Tibial artery (tissue), 4 donors: Measurements from ENCODE around the gene PTPRA.

Source experiments
- DNase-seq, 2 donors: peaks; one replicate each; pipeline ENCODE4 v3.0.0-alpha.2; 2019
- H3K27ac ChIP-seq, 2 donors: fragments of 200-600 bp; sonication (generic) in 1 of 2; 1 replicate in 1 of 2; 2 replicates in 1 of 2; pipeline ENCODE4 v1.5.1; 2018 to 2019; ENCODE audit warnings: mild to moderate bottlenecking in 1 of 2
- H3K27me3 ChIP-seq, 2 donors: fragments of 200-600 bp; sonication (generic) in 1 of 2; one replicate each; pipeline versions ENCODE4 v1.5.1 to v1.6.0; 2016 to 2019
- H3K36me3 ChIP-seq, 3 donors: fragments of 200-600 bp; sonication (generic) in 2 of 3; one replicate each; pipeline ENCODE4 v1.5.1; 2016 to 2019; ENCODE audit warnings: mild to moderate bottlenecking in 2 of 3
- H3K4me1 ChIP-seq, 4 donors: fragments of 200-600 bp; sonication (generic) in 2 of 4; 1 replicate in 3 of 4; 2 replicates in 1 of 4; pipeline ENCODE4 v1.5.1; 2016 to 2019
- H3K4me3 ChIP-seq, 2 donors: fragments of 200-600 bp; sonication (generic) in 1 of 2; 1 replicate in 1 of 2; 2 replicates in 1 of 2; pipeline ENCODE4 v1.5.1; 2018 to 2019; ENCODE audit warnings: mild to moderate bottlenecking in 2 of 2
- H3K9me3 ChIP-seq, 3 donors: fragments of 200-600 bp; sonication (generic) in 1 of 3; one replicate each; pipeline ENCODE4 v1.5.1; 2016 to 2019
- intact Hi-C: fragments of 100-400 bp; cut with DNase I; formaldehyde crosslinking; loops from one replicate; pipeline ENCODE4 v1.15.0; 2023; ENCODE audit warnings: low total_unique reads
- TF ChIP-seq, protein P1 (sequence below), 2 experiments: fragments of 200-600 bp in 1 of 2; fragments of 450-650 bp in 1 of 2; IDR thresholded peaks; one replicate each; pipeline ENCODE4 v1.5.1; 2017 to 2019; ENCODE audit warnings: antibody characterized with exemption in 2 of 2, mild to moderate bottlenecking in 1 of 2, moderate library complexity in 1 of 2

PTPRA gene

DNA sequence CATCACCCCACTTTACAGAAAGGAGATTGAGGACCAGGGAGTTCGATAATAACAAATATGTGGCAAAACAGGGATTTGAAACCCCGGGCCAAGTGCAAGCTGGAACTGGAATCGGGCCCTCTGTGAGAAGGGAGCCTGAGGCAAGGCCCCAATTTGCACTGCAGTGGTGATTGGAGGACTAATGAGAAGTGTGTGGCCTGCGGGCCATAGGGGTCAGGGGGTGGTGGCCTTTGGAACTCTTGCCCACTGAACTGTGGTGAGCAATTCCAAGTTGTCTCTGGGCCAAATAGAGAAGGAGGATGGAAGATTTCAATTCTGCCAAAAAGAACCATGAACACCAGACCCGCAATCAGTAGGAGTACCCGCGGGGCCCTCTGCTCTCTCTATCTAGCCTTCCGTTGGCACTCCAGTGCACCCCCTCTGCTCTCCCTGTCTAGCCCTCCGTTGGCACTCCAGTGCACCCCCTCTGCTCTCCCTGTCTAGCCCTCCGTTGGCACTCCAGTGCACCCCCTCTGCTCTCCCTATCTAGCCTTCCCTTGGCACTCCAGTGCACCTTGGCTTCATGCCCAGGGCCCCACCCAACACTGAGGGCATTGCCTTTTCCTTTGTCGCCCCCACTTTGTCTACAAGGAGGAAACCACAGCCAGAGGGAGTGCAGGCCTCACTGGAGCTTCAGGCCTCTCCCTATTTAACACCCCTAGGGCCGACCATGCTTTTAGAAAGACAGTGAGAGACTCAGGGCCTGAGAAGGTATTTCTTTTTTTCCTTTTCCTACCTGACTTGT is 6.0 kb upstream of the PTPRA start:
- Histone ChIP-seq H3K4me3 (no peak overlapping the region), H3K4me1 (peaks cover 0 to 15% (median 13%) of the 10 kb centered on the region in 4 donors), H3K27me3 (peaks cover 0 to 8% of the 10 kb centered on the region in 2 donors), H3K36me3 (peaks cover 39 to 49% (median 43%) of the 10 kb centered on the region in 3 donors), H3K27ac (no peak overlapping the region), H3K9me3 (no peaks in the 10 kb centered on the region)
- DNase-seq, result no peak
- TF ChIP-seq, protein P1, sequence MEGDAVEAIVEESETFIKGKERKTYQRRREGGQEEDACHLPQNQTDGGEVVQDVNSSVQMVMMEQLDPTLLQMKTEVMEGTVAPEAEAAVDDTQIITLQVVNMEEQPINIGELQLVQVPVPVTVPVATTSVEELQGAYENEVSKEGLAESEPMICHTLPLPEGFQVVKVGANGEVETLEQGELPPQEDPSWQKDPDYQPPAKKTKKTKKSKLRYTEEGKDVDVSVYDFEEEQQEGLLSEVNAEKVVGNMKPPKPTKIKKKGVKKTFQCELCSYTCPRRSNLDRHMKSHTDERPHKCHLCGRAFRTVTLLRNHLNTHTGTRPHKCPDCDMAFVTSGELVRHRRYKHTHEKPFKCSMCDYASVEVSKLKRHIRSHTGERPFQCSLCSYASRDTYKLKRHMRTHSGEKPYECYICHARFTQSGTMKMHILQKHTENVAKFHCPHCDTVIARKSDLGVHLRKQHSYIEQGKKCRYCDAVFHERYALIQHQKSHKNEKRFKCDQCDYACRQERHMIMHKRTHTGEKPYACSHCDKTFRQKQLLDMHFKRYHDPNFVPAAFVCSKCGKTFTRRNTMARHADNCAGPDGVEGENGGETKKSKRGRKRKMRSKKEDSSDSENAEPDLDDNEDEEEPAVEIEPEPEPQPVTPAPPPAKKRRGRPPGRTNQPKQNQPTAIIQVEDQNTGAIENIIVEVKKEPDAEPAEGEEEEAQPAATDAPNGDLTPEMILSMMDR (IDR thresholded peaks at IDR 0.05), result no peak
- intact Hi-C loops, result no loop called here

DNA sequence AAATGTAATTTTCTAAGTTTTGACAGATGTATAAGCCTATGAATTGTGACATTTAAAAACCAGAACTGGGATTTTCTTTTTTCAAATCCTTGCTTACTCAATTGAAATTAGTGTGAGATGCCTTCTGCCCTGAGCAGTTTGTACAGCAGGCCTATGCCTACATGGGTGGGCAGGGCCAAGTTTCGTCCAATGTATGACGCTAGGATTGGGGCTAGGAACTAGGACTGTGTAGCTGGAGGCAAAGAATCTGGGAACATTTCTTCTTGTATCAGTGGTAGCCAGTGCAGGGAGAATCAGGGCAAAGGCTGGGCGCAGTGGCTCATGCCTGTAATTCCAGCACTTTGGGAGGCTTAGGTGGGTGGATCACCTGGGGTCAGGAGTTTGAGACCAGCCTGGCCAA is 3.9 kb upstream of the PTPRA start:
- TF ChIP-seq, protein P1 (IDR thresholded peaks at IDR 0.05), result no peak
- intact Hi-C loops, result no loop called here
- no peak overlapping the region for H3K4me3 ChIP-seq
- peaks cover 18 to 28% (median 22%) of the 10 kb centered on the region in 3 donors for H3K36me3 ChIP-seq
- no peaks in the 10 kb centered on the region for H3K9me3 ChIP-seq
- DNase-seq, result no peak
- peaks cover 0 to 12% of the 10 kb centered on the region in 2 donors for H3K27me3 ChIP-seq
- H3K27ac ChIP-seq, result no peak overlapping the region
- peaks cover 0 to 24% (median 20%) of the 10 kb centered on the region in 4 donors for H3K4me1 ChIP-seq

DNA sequence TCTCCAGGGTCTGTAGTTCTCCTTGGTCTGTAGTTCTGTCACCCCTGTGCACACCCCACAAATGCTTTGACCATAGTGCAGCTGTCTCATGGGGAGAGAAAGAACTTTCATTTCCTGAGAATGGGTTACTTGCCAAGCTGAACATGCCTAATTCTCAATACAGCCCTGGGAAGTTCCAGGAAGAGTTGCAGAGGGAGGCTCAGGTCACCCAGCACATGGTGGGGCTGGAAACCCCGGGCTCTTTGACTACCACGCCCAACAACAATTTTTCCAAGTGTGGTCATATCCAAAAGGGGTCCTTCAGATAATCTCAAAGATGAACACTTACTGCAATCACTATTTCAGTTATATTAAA is 2.2 kb upstream of the PTPRA start:
- TF ChIP-seq, protein P1 (IDR thresholded peaks at IDR 0.05), result no peak
- H3K27ac ChIP-seq, result no peak overlapping the region
- H3K9me3 ChIP-seq, result no peaks in the 10 kb centered on the region
- intact Hi-C loops, result loop anchor here (10.0 kb wide), 1 partner anchor 176 kb away; the partner anchor contains the start of gene EBF4
- H3K4me3 ChIP-seq, result no peak overlapping the region
- H3K4me1 ChIP-seq, result peaks cover 0 to 41% (median 37%) of the 10 kb centered on the region in 4 donors
- H3K36me3 ChIP-seq, result peaks cover under 1 to 11% (median 6%) of the 10 kb centered on the region in 3 donors
- DNase-seq, result no peak
- peaks cover 0 to 12% of the 10 kb centered on the region in 2 donors for H3K27me3 ChIP-seq

DNA sequence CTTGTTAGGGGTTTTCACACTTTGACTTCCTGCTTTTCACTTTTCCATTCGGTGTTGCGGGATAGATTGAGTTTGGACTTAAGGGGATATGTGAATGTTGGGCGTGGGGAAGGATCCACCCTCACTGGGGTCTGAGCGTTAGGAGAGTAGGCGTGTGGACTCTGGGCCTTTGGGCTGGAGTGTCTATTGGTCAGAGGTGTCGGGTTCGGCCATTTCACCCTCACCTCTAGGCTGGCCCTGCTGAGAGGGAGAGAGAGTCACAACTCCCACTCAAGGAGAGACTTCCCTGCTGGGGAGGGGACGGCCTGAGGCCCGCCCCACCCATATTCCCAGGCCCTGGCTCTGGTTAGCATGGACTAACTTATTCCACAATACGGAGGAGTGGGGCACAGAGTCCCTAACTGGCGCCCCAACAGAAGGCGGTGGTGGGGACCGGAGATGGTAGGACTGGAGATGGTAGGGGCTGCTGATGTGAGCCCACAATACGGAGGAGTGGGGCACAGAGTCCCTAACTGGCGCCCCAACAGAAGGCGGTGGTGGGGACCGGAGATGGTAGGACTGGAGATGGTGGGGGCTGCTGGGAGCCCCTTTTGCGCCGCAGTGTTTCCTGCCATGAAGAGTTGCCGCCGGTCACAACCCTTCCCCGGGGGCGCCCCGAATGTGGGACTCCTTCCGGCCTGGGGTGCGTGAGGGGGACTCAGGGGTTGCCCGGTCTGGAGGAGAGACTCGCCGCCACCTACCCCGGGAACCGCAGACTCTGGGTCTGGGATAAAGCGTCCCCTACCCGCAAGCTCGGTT is 1.4 kb upstream of the PTPRA start:
- peaks cover 0 to 12% of the 10 kb centered on the region in 2 donors for H3K27me3 ChIP-seq
- peaks cover 0 to 4% (median 0%) of the 10 kb centered on the region in 3 donors for H3K36me3 ChIP-seq
- H3K27ac ChIP-seq, result no peak overlapping the region
- no peaks in the 10 kb centered on the region for H3K9me3 ChIP-seq
- intact Hi-C loops, result loop anchor here (2.0 to 10.0 kb wide), 2 partner anchors 29 to 177 kb away; partner anchors contain the start of gene EBF4
- no peak for DNase-seq
- TF ChIP-seq, protein P1 (IDR thresholded peaks at IDR 0.05), result no peak
- H3K4me3 ChIP-seq, result peak overlapping the region; percentile 74 to 94
- H3K4me1 ChIP-seq, result peaks cover 0 to 48% (median 41%) of the 10 kb centered on the region in 4 donors

DNA sequence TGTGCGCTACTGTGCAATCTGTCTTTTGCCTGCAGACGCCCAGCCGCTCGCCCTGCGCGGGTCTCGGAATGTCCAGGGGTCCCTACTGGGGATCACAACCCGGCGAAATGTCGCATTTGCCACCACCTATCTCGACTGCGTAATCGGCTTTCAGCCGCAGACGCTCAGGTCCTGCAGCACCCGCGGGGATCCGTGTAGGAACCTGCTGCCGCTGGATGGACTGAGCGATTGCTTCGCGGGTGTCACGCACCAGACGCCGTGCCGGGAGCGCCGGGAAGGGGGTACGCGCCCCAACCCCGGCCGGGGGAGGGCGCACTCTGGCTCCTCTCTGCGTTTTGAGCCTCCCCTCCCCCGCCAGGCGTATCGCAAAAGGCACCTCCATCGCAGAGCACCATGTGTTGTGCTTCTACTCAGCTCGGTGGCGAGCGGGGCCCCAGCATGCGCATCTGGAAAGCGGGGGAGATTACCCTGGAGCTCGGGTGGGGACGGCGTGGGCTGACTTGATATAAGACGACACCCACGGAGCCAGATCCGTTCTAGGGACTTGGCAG is 747 bp upstream of the PTPRA start:
- peaks cover 0 to 12% of the 10 kb centered on the region in 2 donors for H3K27me3 ChIP-seq
- DNase-seq, result peak; percentile 50 to 77
- peaks cover 0 to 48% (median 41%) of the 10 kb centered on the region in 4 donors for H3K4me1 ChIP-seq
- intact Hi-C loops, result loop anchor here (2.0 to 10.0 kb wide), 2 partner anchors 30 to 178 kb away; partner anchors contain the start of gene EBF4
- no peaks in the 10 kb centered on the region for H3K9me3 ChIP-seq
- H3K36me3 ChIP-seq, result no peaks in the 10 kb centered on the region
- peak overlapping the region; percentile 71 to 81 for H3K27ac ChIP-seq
- H3K4me3 ChIP-seq, result peak overlapping the region; percentile 74 to 94
- TF ChIP-seq, protein P1 (IDR thresholded peaks at IDR 0.05), result no peak
